HG03045 (cell line): ENCODE results near the gene PPP1R9B.

Experiments used
- ATAC-seq: cut with Tn5 transposase; IDR thresholded peaks from one replicate; pipeline ENCODE4 v1.9.1; 2021; ENCODE audit warnings: mild to moderate bottlenecking, moderate library complexity; ENCODE audit not compliant: unreplicated experiment

PPP1R9B gene

GRCh38 chr17:50174444-50174843 lies 24.0 kb upstream of the PPP1R9B start:
- ATAC-seq = no peak

DNA sequence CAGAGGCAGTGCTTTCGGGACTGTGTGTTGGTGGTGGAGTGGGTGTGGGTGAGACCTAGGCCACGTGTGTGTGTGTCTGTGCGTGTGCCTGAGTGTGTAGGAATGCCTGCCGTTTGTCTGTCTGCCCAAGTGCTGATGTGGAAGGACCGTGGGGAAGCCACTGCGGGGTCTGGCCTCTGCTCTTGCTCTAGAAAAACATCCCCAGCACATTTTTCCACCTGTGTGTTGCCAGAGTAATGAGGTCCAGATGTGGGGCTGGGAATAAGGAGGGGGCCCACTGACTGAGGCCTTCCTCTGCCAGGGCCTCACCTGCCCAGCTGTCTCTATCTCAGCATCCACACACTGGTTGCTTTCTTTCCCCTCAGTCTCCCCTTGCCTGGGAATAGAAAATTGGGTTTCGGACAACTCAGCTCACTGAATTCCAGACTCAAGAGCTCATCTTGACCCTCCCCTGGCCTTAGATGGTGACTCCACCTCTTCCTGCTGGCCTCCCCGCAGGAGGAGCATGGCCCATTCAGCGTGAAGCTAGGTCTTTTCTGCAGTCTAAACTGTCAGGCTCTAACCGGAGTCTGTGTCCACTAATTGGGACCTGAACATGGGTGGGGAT lies 23.0 kb upstream of the PPP1R9B start:
- no peak for ATAC-seq

DNA sequence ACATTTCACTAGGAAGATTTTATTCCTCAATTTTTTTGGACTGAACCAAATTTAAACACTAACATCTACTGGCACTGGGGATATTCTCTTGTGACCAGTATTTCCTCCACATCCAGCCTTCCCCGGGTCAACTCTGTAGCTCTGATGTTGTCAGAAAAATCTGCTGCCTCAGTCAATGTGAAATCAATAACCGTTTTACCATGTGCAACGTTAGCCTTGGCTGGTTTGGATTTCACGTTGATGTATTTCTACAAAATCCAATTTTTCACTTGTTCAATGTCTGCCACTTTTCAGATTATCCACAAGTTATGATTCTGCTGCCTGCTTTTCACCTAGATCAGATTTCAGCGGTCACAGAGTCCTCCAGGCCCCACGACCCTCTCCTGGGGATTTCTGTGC lies 22.5 kb upstream of the PPP1R9B start:
- ATAC-seq = no peak

DNA sequence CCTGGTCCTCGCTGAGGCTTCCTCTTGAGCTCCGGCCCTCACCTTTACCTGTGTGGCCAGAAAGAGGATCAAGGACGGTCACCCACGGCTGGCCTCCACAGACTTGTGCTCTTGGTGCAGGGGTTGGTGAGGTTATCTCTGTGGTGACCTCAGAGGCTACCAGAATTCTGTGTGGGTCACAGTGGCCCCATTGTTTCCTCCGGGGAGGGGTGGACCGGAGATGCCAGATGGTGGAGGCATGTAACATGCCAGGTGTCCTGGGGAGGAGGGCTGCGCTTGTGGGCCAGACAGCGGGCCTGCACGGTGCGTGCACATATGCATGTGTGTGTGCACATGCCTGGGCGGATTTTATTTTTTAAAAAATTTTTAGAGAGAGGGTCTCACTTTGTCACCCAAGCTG lies 21.7 kb upstream of the PPP1R9B start:
- ATAC-seq = no peak

DNA sequence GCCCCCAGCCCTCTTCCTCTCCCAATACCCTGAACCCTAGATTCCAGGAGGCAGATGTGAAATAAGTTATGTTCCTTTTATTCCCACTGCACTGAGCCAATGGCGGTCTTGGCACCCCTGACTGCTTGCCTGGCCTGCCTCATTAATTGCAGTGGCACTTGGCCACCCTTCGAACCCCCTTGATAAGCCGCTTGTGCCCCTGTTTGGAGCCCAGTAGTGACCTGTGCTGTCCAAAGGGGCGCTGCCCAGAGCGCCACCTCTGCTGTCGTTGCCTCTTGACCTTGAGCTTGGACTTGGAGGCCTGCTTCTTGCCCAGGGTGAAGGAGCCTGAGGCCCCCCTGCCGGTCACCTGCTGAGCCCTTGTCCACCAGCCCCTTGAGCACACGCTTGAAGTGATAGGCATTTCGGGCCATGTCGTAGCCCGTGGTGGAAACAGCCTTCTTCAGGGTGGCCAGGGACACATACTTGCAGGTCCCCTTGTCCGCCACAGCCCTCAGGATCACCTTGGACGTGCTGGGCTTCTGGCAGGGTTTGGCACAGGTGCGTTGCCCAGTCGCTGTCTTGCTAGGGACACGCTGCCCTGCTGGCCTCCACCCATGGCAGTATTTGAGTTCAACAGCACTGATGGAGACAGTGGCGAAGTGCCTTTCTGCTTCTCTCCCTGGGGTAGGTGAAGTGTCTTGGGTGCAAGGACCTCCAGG lies 21.0 kb upstream of the PPP1R9B start:
- no peak for ATAC-seq

GRCh38 chr17:50170662-50171370 lies 20.3 kb upstream of the PPP1R9B start:
- ATAC-seq = no peak

- ATAC-seq = no peak
These were observed 19.5 kb upstream of the PPP1R9B start for GRCh38 chr17:50169881-50170459.

DNA sequence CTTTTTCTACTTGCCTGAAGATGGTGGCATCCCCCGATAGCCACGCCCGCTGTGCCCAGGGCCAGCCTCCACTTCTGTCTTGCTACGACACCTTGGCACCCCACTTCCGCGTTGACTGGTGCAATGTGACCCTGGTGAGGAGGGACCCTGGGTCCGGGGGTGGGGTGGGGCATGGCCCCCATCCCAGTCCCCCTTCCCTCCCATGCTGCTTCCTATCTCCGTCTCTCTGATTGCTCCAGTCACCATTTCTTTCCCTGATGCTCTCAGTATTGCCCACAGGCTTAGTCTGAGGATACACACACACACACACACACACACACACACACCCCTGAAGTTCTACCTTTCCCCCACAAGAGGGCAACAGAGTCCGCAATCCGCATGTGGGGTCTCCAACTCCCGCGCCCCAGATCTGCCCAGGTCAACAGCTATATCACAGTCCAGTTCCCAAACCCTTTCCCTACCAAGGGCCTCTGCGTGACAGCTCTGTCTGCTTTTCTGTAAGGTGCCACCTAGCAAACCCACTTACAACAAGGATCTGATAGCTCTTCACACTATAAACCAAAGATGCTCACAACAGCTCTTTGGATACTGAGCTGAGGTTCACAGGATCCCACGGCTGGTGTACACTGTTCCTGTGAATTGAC lies 18.8 kb upstream of the PPP1R9B start:
- no peak for ATAC-seq

- no peak for ATAC-seq
These were observed 17.8 kb upstream of the PPP1R9B start for GRCh38 chr17:50168319-50168718.

GRCh38 chr17:50167371-50167770 lies 16.9 kb upstream of the PPP1R9B start:
- ATAC-seq = no peak

- ATAC-seq = no peak
These were observed 16.2 kb upstream of the PPP1R9B start for GRCh38 chr17:50166518-50167181.

GRCh38 chr17:50165867-50166517 lies 15.5 kb upstream of the PPP1R9B start, which contains the start of gene SGCA:
TSS of gene SGCA (plus strand) at chr17:50166005. CDS start at chr17:50166041, 36 bp downstream.
- ATAC-seq = no peak

GRCh38 chr17:50165466-50165865 lies 15.0 kb upstream of the PPP1R9B start:
- ATAC-seq = no peak

DNA sequence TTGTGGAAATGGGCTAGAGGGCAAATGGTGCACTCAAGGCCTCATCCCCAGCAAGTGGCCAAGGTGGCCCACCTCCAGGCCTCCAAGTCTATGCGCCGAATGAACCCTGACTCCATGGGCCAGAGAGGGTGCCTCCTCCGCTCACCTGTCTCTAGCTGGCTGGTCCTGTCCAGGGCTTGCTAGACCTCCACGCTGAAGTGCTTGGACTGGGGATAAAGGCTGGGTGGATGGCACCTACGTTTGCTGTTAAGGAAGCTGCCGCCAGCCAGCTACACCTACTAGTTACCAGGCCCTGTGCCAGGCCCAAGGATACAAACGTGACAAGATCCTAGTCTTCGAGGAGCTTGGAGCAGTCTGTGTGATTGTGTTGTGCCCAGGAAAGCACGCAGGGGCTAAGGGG lies 14.6 kb upstream of the PPP1R9B start:
- no peak for ATAC-seq

DNA sequence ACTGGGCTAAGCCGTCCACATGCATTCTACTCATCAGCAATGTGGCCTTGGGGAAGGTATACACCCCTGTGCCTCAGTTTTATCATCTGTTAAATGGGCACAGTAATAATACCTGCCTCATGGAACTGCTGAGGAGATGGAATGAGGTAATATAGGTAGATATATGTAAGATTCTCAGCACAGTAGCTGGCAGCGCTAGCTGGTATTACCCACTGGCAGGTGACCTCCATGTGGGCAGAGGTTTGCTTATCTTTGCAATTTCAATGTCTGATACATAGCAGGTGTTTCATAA lies 14.2 kb upstream of the PPP1R9B start:
- no peak for ATAC-seq

DNA sequence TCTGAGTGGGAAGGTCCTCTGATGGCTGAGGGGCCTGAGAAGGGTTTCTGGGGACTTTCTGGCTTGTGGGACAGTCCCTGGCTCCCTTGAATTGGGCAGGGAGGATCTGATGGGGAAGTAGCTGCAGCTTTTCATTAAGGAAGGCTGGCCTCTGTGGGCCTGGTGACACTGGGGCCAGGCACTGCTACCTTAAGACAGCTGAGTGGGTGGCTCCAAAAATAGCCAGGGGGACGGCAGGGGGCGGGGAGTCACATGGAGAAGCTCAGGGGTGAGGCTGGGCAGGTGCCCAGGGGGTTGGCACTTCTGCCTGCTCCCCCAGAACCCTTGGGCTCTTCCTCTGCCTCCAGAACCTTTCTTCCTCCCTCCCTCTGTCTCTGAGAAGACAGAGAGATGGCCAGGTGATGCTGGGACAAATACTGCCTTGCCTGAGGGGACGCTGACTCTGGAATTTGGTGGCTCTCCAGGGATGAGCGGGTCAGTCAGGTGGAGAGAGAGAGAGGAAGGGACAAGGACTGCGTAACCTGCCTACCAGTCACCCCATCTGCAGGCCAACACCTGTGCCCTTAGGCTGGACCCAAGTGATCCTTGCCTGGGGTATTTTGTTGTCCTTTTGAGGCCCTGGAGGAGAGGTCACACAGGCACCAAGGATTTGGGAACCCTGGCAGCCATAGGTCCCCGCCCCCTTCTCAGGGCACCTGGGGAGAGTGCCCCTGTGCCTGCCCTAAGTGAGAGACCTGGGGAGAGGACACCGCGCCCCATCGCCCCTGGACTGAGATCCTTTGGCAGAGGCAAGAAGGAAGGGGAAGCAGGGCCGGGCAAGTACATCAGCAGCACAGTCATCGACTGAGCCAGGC lies 13.6 kb upstream of the PPP1R9B start:
- ATAC-seq = peak; percentile 38

- no peak for ATAC-seq
These were observed 12.2 kb upstream of the PPP1R9B start for GRCh38 chr17:50162466-50163254.

GRCh38 chr17:50161911-50162288 lies 11.4 kb upstream of the PPP1R9B start:
- ATAC-seq = no peak
